ENCODE results near the gene SV2B.

GRCh38 chr15:91223863-91224262 lies 123.8 kb downstream of the SV2B start:
- no peak for TF ChIP-seq TAF1 (IDR thresholded peaks at IDR 0.05; ENCODE audit: borderline replicate concordance, insufficient read depth, low read length)
- TF ChIP-seq POLR2AphosphoS5 (IDR thresholded peaks at IDR 0.05; ENCODE audit: low read depth, low read length) = no peak
- TF ChIP-seq SIN3A (IDR thresholded peaks at IDR 0.05; ENCODE audit: borderline replicate concordance, insufficient read depth, low read length) = no peak
- no peak for TF ChIP-seq REST (IDR thresholded peaks at IDR 0.05; ENCODE audit: insufficient read depth in 1 of 2, low read depth in 2 of 2, low read length in 2 of 2)

Measured in PFSK-1 (cell line).